D721Med (cell line): Measurements from ENCODE around the gene TROAP.
"Not testable (repeated sequence)": the region's sequence is repeated elsewhere in the genome, so short reads cannot be mapped to it uniquely, and the experiment has no call there.

Source experiments
- DNase-seq: peaks from one replicate; pipeline ENCODE4 v3.0.0; 2011; ENCODE audit warnings: low spot score; ENCODE audit not compliant: insufficient read length
- FAIRE-seq: peaks from 2 replicates; lab custom pipeline; 2011; peaks lifted over from hg19 to GRCh38; lab: Jason Lieb, UNC
- TF ChIP-seq, protein P1 (sequence below): IDR thresholded peaks from 2 replicates; pipeline ENCODE4 v1.5.1; 2012; ENCODE audit warnings: mild to moderate bottlenecking, control low read depth; ENCODE audit not compliant: insufficient read depth; ENCODE audit errors: missing control alignments

The TROAP gene

GRCh38 chr12:49305762-49306510 lies 17.1 kb upstream of the TROAP start:
- no peak for DNase-seq
- FAIRE-seq = no peak
- TF ChIP-seq, protein P1, sequence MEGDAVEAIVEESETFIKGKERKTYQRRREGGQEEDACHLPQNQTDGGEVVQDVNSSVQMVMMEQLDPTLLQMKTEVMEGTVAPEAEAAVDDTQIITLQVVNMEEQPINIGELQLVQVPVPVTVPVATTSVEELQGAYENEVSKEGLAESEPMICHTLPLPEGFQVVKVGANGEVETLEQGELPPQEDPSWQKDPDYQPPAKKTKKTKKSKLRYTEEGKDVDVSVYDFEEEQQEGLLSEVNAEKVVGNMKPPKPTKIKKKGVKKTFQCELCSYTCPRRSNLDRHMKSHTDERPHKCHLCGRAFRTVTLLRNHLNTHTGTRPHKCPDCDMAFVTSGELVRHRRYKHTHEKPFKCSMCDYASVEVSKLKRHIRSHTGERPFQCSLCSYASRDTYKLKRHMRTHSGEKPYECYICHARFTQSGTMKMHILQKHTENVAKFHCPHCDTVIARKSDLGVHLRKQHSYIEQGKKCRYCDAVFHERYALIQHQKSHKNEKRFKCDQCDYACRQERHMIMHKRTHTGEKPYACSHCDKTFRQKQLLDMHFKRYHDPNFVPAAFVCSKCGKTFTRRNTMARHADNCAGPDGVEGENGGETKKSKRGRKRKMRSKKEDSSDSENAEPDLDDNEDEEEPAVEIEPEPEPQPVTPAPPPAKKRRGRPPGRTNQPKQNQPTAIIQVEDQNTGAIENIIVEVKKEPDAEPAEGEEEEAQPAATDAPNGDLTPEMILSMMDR = no peak

DNA sequence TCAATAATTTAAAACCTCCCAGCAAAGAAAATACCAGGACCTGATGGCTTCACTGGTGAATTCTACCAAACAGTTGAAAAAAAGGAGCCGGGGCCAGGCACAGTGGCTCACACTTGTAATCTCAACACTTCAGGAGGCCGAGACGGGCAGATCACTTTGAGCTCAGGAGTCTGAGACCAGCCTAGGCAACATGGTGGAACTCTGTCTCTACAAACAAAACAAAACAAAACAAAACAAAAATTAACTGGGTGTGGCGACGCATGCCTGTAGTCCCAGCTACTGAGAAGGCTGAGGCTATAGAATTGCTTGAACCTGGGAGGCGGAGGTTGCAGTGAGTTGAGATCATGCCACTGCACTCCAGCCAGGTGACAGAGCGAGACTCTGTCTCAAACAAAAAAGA lies 13.7 kb upstream of the TROAP start:
- DNase-seq = no peak
- TF ChIP-seq, protein P1 = no peak
- FAIRE-seq = no peak

DNA sequence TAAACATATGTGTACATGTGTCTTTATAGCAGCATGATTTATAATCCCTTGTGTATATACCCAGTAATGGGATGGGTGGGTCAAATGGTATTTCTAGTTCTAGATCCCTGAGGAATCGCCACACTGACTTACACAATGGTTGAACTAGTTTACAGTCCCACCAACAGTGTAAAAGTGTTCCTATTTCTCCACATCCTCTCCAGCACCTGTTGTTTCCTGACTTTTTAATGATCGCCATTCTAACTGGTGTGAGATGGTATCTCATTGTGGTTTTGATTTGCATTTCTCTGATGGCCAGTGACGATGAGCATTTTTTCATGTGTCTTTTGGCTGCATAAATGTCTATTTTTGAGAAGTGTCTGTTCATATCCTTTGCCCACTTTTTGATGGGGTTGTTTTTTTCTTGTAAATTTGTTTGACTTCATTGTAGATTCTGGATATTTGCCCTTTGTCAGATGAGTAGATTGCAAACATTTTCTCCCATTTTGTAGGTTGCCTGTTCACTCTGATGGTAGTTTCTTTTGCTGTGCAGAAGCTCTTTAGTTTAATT lies 12.5 kb upstream of the TROAP start:
- not testable (repeated sequence) for DNase-seq, FAIRE-seq

- DNase-seq (no peak), FAIRE-seq (no peak)
- TF ChIP-seq, protein P1 = no peak
These were observed 8.2 kb upstream of the TROAP start for GRCh38 chr12:49314811-49315210.

DNA sequence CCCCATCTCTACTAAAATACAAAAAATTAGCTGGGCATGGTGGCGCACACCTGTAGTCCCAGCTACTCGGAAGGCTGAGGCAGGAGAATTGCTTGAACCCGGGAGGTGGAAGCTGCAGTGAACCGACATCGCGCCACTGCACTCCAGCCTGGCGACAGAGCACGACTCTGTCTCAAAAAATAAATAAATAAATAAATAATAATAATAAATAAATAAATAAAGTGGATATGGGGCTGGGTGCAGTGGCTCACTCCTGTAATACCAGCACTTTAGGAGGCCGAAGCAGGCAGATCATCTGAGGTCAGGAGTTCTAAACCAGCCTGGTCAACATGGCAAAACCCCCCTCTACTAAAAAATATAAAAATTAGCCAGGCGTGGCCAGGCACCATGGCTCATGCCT lies 5.9 kb upstream of the TROAP start:
- not testable (repeated sequence) for FAIRE-seq

GRCh38 chr12:49320411-49321103 lies 2.5 kb upstream of the TROAP start:
- not testable (repeated sequence) for DNase-seq, FAIRE-seq

More for the DNA sequence above, 5.9 kb upstream of the TROAP start:
- not testable (repeated sequence) for DNase-seq

- TF ChIP-seq, protein P1 = no peak
- DNase-seq = no peak
- FAIRE-seq = no peak
These were observed 718 bp upstream of the TROAP start for GRCh38 chr12:49322367-49322707.

GRCh38 chr12:49323524-49324097 lies 556 bp downstream of the TROAP start:
- TF ChIP-seq, protein P1 = no peak
- FAIRE-seq (no peak), DNase-seq (peak; percentile 15)
